IPS-18a (cell line): ENCODE results near the gene SKA2.
"Not testable (repeated sequence)": the region's sequence is repeated elsewhere in the genome, so short reads cannot be mapped to it uniquely, and the experiment has no call there.

Source experiments
- H3K27ac ChIP-seq: one replicate; pipeline ENCODE4 v1.5.1; 2013; ENCODE audit warnings: low read length
- H3K27me3 ChIP-seq: one replicate; pipeline ENCODE4 v1.6.1; 2013; ENCODE audit warnings: mild to moderate bottlenecking, low read length; ENCODE audit not compliant: control insufficient read depth, insufficient read depth
- H3K36me3 ChIP-seq: one replicate; pipeline ENCODE4 v1.6.1; 2013; ENCODE audit warnings: low read depth, low read length; ENCODE audit not compliant: control insufficient read depth
- H3K4me1 ChIP-seq: one replicate; pipeline ENCODE4 v1.6.1; 2013; ENCODE audit warnings: low read depth, low read length; ENCODE audit not compliant: control insufficient read depth
- H3K4me3 ChIP-seq: one replicate; pipeline ENCODE4 v1.5.1; 2013; ENCODE audit warnings: low read length
- H3K9ac ChIP-seq: one replicate; pipeline ENCODE4 v1.6.1; 2013; ENCODE audit warnings: mild to moderate bottlenecking, low read length, moderate library complexity
- H3K9me3 ChIP-seq: one replicate; pipeline ENCODE4 v1.6.1; 2013; ENCODE audit warnings: low read depth, low read length; ENCODE audit not compliant: control insufficient read depth

SKA2 gene

GRCh38 chr17:59093145-59093701, 61.8 kb downstream of the SKA2 start:
- Histone ChIP-seq H3K36me3 (peaks cover 8% of the 10 kb centered on the region), H3K27me3 (no peaks in the 10 kb centered on the region), H3K4me3 (no peak overlapping the region), H3K4me1 (no peaks in the 10 kb centered on the region), H3K9ac (no peak overlapping the region), H3K27ac (no peak overlapping the region), H3K9me3 (no peaks in the 10 kb centered on the region)

GRCh38 chr17:59090593-59090992, 64.4 kb downstream of the SKA2 start:
- not testable (repeated sequence) for H3K27ac ChIP-seq, H3K4me1 ChIP-seq, H3K9me3 ChIP-seq, H3K27me3 ChIP-seq, H3K9ac ChIP-seq, H3K4me3 ChIP-seq
- H3K36me3 ChIP-seq, result peaks cover 19% of the 10 kb centered on the region

GRCh38 chr17:59084154-59084553, 70.8 kb downstream of the SKA2 start:
- no peak overlapping the region for H3K27ac ChIP-seq
- H3K36me3 ChIP-seq, result peaks cover 40% of the 10 kb centered on the region
- no peak overlapping the region for H3K9ac ChIP-seq
- H3K9me3 ChIP-seq, result no peaks in the 10 kb centered on the region
- H3K27me3 ChIP-seq, result no peaks in the 10 kb centered on the region
- H3K4me3 ChIP-seq, result no peak overlapping the region
- H3K4me1 ChIP-seq, result no peaks in the 10 kb centered on the region

GRCh38 chr17:59074494-59074893, 80.5 kb downstream of the SKA2 start:
- Histone ChIP-seq H3K27me3 (no peaks in the 10 kb centered on the region), H3K4me3 (no peak overlapping the region), H3K4me1 (no peaks in the 10 kb centered on the region), H3K9me3 (no peaks in the 10 kb centered on the region), H3K9ac (no peak overlapping the region), H3K27ac (no peak overlapping the region), H3K36me3 (peaks cover 52% of the 10 kb centered on the region)

GRCh38 chr17:59073972-59074371, 81.0 kb downstream of the SKA2 start:
- Histone ChIP-seq H3K36me3 (peaks cover 49% of the 10 kb centered on the region), H3K9ac (no peak overlapping the region), H3K9me3 (no peaks in the 10 kb centered on the region), H3K4me3 (no peak overlapping the region), H3K27me3 (no peaks in the 10 kb centered on the region), H3K4me1 (no peaks in the 10 kb centered on the region), H3K27ac (no peak overlapping the region)

GRCh38 chr17:59069856-59070255, 85.1 kb downstream of the SKA2 start:
- Histone ChIP-seq H3K9me3 (no peaks in the 10 kb centered on the region), H3K27ac (no peak overlapping the region), H3K36me3 (peaks cover 49% of the 10 kb centered on the region), H3K4me1 (no peaks in the 10 kb centered on the region), H3K9ac (no peak overlapping the region), H3K4me3 (no peak overlapping the region), H3K27me3 (no peaks in the 10 kb centered on the region)

GRCh38 chr17:59067756-59068155, 87.2 kb downstream of the SKA2 start:
- no peak overlapping the region for H3K9ac ChIP-seq
- H3K4me3 ChIP-seq, result no peak overlapping the region
- no peaks in the 10 kb centered on the region for H3K9me3 ChIP-seq
- H3K27me3 ChIP-seq, result no peaks in the 10 kb centered on the region
- no peaks in the 10 kb centered on the region for H3K4me1 ChIP-seq
- H3K27ac ChIP-seq, result no peak overlapping the region
- peaks cover 41% of the 10 kb centered on the region for H3K36me3 ChIP-seq

- peaks cover 44% of the 10 kb centered on the region for H3K36me3 ChIP-seq
- no peak overlapping the region for H3K4me3 ChIP-seq
- H3K9ac ChIP-seq, result no peak overlapping the region
- no peaks in the 10 kb centered on the region for H3K27me3 ChIP-seq
- no peaks in the 10 kb centered on the region for H3K4me1 ChIP-seq
- no peaks in the 10 kb centered on the region for H3K9me3 ChIP-seq
- H3K27ac ChIP-seq, result no peak overlapping the region
Observed at GRCh38 chr17:59067340-59067739, 87.6 kb downstream of the SKA2 start.

GRCh38 chr17:59062509-59062908, 92.5 kb downstream of the SKA2 start:
- H3K9ac ChIP-seq, result no peak overlapping the region
- H3K27ac ChIP-seq, result no peak overlapping the region
- H3K4me3 ChIP-seq, result no peak overlapping the region
- no peaks in the 10 kb centered on the region for H3K27me3 ChIP-seq
- H3K9me3 ChIP-seq, result no peaks in the 10 kb centered on the region
- no peaks in the 10 kb centered on the region for H3K4me1 ChIP-seq
- peaks cover 46% of the 10 kb centered on the region for H3K36me3 ChIP-seq
